ENCODE results near the gene NDUFA7.

DNA sequence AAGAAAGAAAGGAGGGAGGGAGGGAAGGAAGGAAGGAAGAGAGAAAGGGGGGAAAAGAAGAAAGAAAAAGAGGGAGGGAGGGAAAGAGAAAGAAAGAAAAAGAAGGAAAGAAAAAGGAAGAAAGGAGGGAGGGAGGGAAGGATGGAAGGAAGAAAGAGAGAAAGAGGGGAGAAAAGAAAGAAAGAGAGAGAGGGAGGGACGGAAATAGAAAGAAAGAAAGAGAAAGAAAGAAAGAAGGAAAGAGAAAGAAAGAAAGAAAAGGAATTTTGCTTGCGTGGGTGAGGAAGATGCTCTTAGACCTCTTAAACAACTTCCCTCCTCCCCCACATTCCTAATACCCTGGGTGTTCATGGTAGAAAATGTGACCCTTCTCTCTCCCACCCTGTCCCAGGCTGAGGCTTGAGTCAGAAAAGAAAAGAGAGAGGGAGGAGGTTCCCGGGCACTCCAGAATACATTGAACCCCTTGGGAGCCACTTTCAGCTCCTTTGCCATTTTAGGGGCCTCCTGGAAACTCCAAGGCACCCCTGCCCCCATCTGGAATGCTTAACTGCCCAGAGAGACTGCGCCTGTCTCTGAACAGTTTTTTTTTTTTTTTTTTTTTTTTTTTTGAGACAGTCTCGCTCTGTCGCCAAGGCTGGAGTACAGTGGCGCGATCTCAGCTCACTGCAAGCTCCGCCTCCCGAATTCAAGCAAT, 31.1 kb upstream of the NDUFA7 start:
- TF ChIP-seq, protein P1, sequence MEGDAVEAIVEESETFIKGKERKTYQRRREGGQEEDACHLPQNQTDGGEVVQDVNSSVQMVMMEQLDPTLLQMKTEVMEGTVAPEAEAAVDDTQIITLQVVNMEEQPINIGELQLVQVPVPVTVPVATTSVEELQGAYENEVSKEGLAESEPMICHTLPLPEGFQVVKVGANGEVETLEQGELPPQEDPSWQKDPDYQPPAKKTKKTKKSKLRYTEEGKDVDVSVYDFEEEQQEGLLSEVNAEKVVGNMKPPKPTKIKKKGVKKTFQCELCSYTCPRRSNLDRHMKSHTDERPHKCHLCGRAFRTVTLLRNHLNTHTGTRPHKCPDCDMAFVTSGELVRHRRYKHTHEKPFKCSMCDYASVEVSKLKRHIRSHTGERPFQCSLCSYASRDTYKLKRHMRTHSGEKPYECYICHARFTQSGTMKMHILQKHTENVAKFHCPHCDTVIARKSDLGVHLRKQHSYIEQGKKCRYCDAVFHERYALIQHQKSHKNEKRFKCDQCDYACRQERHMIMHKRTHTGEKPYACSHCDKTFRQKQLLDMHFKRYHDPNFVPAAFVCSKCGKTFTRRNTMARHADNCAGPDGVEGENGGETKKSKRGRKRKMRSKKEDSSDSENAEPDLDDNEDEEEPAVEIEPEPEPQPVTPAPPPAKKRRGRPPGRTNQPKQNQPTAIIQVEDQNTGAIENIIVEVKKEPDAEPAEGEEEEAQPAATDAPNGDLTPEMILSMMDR (IDR thresholded peaks at IDR 0.05 in 4 of 5, conservative IDR thresholded peaks at IDR 0.05 in 1 of 5), result no peak
- no peak for TF ChIP-seq POLR2A (IDR thresholded peaks at IDR 0.05)

All from gastrocnemius medialis (tissue), 4 donors.